Measurements from ENCODE around the gene ECI1. TPM values are rescaled to one million over a fixed set of nuclear protein-coding genes. Genes with fewer than 3 reads are reported as not detected.

ECI1 gene
- total RNA-seq, 1 donor from 2014 or later = 36.5 TPM

- Mint-ChIP-seq H3K4me1 (ENCODE audit: low read depth) (peaks cover 18% of the 10 kb centered on the region), H3K4me3 (peak within 1 kb of the TSS; percentile 90), H3K27ac (peak within 1 kb of the TSS; percentile 88), H3K27me3 (ENCODE audit: insufficient read depth) (no peaks in the 10 kb centered on the region), H3K9me3 (no peaks in the 10 kb centered on the region), H3K36me3 (ENCODE audit: low read depth) (peaks cover 14% of the 10 kb centered on the region)
- no peak for DNase-seq (ENCODE audit: low spot score)
- intact Hi-C loops (cut with micrococcal nuclease) = loop anchor here (2.0 to 10.0 kb wide), 2 partner anchors 54 to 130 kb away; partner anchors contain the start of genes ABCA3 and RNPS1
Observed at GRCh38 chr16:2214719-2214968, 36.7 kb downstream of the ECI1 start, which contains the start of gene PGP. Gene PGP (minus strand): TSS chr16:2214840. CDS start chr16:2214777, 63 bp downstream.

- H3K27me3 Mint-ChIP-seq (ENCODE audit: insufficient read depth) = no peaks in the 10 kb centered on the region
- DNase-seq (ENCODE audit: low spot score) = no peak
Observed at GRCh38 chr16:2213817-2214718, 37.3 kb downstream of the ECI1 start.

GRCh38 chr16:2212362-2213324 is 38.7 kb downstream of the ECI1 start:
- Mint-ChIP-seq H3K4me3 (peak overlapping the region; percentile 87), H3K9me3 (no peaks in the 10 kb centered on the region), H3K4me1 (ENCODE audit: low read depth) (peaks cover 21% of the 10 kb centered on the region), H3K27me3 (ENCODE audit: insufficient read depth) (no peaks in the 10 kb centered on the region), H3K36me3 (ENCODE audit: low read depth) (peaks cover 17% of the 10 kb centered on the region), H3K27ac (peak overlapping the region; percentile 65)
- DNase-seq (ENCODE audit: low spot score) = no peak
- intact Hi-C loops (cut with micrococcal nuclease) = loop anchor here (10.0 kb wide), 1 partner anchor 132 kb away; the partner anchor contains the start of gene ABCA3

More at GRCh38 chr16:2213817-2214718, 37.3 kb downstream of the ECI1 start:
- Mint-ChIP-seq H3K4me3 (peak overlapping the region; percentile 87), H3K9me3 (no peaks in the 10 kb centered on the region), H3K36me3 (ENCODE audit: low read depth) (peaks cover 15% of the 10 kb centered on the region), H3K27ac (peak overlapping the region; percentile 65), H3K4me1 (ENCODE audit: low read depth) (peaks cover 18% of the 10 kb centered on the region)
- intact Hi-C loops (cut with micrococcal nuclease) = loop anchor here (2.0 to 10.0 kb wide), 2 partner anchors 55 to 131 kb away; partner anchors contain the start of genes ABCA3 and RNPS1

GRCh38 chr16:2211923-2212347 is 39.5 kb downstream of the ECI1 start:
- Mint-ChIP-seq H3K4me1 (ENCODE audit: low read depth) (peaks cover 28% of the 10 kb centered on the region), H3K27ac (no peak overlapping the region), H3K36me3 (ENCODE audit: low read depth) (peaks cover 22% of the 10 kb centered on the region), H3K27me3 (ENCODE audit: insufficient read depth) (no peaks in the 10 kb centered on the region), H3K4me3 (peak overlapping the region; percentile 87), H3K9me3 (no peaks in the 10 kb centered on the region)
- intact Hi-C loops (cut with micrococcal nuclease) = loop anchor here (10.0 kb wide), 1 partner anchor 133 kb away; the partner anchor contains the start of gene ABCA3
- DNase-seq (ENCODE audit: low spot score) = no peak

DNA sequence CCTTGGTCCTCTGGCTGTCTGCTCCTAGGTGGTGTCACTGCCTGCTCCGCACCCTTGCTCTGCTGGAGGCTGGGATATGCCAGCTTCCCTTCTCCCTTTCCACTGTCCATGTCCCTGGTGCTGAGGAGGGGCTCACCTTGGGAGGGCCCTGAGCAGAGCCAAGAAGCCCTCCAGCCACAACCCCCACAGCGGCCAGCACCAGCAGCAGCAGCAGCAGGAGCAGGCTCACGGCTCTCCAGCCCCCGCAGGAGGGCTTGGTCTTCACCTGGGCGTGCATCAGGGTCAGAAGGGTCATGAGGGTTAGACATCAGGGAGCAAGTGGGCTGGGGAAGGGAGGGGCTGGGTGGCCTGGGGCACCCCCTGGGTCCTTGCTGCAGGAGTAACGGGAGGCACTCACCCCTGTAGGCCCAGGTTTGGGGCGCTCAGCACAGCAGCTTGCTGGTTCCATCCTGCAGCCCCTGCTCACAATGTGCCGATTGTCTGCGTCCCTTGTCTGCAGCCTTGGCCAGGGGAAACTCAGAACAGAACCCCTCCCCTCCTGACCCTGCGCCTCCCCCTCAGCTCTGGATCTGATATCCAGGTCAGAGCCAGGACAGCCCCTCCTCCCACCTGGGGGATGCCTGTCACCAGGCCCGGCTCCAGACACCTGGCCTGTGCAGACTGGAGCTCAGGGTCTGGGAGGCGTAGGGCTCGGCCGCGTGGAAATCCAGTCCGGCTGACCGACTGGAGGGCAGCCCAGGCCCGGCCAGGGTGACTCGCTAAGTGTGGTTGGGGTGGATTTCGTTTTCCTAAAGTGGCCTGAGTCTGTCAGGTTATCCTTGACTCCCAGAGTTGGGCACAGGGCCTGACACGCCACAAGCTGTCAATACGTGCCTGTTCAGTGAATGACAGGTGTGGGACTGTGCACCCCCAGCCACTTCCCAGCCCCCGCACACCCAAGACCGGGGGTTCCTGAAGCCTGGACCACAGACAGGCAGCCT is 40.7 kb downstream of the ECI1 start, which contains the start of gene BRICD5:
Gene BRICD5, minus strand, starts transcription at position 478 of the 980 bp plus-strand sequence. Its CDS starts 30 bp downstream, at position 448.
- Mint-ChIP-seq H3K27me3 (ENCODE audit: insufficient read depth) (no peaks in the 10 kb centered on the region), H3K27ac (no peak within 1 kb of the TSS), H3K9me3 (no peaks in the 10 kb centered on the region), H3K36me3 (ENCODE audit: low read depth) (peaks cover 24% of the 10 kb centered on the region), H3K4me1 (ENCODE audit: low read depth) (peaks cover 29% of the 10 kb centered on the region), H3K4me3 (peak within 1 kb of the TSS; percentile 87)
- intact Hi-C loops (cut with micrococcal nuclease) = loop anchor here (10.0 kb wide), 1 partner anchor 134 kb away; the partner anchor contains the start of gene ABCA3
- DNase-seq (ENCODE audit: low spot score) = no peak

GRCh38 chr16:2210009-2210332 is 41.4 kb downstream of the ECI1 start:
- DNase-seq (ENCODE audit: low spot score) = no peak
- Mint-ChIP-seq H3K27ac (no peak overlapping the region), H3K4me3 (no peak overlapping the region), H3K36me3 (ENCODE audit: low read depth) (peaks cover 24% of the 10 kb centered on the region), H3K9me3 (no peaks in the 10 kb centered on the region), H3K27me3 (ENCODE audit: insufficient read depth) (no peaks in the 10 kb centered on the region), H3K4me1 (ENCODE audit: low read depth) (peaks cover 29% of the 10 kb centered on the region)
- intact Hi-C loops (cut with micrococcal nuclease) = loop anchor here (10.0 kb wide), 1 partner anchor 135 kb away; the partner anchor contains the start of gene ABCA3

DNA sequence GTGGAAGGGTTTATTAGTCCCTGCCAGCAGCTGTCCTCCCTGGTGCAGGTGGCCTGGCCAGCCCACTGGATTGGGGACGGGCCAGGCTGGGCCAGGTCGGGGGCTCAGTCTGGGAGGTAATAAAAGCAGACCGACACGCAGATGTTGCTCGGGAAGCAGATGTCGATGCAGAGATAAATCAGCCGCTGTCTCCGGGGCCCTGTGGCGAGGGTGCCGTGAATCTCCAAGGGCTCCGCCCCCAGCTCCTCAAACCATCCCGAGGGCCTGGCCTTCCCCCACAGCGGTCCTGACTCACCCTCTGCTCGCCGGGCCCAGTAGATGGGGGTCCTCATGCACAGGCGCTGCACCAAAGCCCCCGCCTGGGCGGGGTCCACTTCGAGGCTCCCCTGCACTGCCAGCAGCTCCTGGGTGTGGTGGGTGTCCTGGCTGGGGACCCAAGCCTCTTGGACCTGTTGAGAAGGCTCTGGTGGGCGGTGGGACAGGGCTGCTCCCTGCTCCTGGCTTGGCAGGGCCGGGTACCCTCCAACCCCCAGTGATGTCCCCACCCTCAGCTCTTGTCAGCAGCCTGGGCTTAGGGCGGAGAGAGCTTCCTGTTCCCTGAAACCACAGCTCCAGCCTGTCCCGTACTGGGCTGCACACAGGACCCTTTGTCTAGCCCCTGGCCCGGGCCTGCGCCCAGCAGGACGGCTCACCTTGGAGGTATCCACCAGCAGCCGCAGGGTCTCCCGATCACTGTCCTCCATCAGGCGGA is 42.0 kb downstream of the ECI1 start:
- no peak for DNase-seq (ENCODE audit: low spot score)
- peaks cover 1% of the 10 kb centered on the region for H3K27me3 Mint-ChIP-seq (ENCODE audit: insufficient read depth)
- no peaks in the 10 kb centered on the region for H3K9me3 Mint-ChIP-seq
- no peak overlapping the region for H3K27ac Mint-ChIP-seq
- H3K36me3 Mint-ChIP-seq (ENCODE audit: low read depth) = peaks cover 24% of the 10 kb centered on the region
- no peak overlapping the region for H3K4me3 Mint-ChIP-seq
- H3K4me1 Mint-ChIP-seq (ENCODE audit: low read depth) = peaks cover 33% of the 10 kb centered on the region
- intact Hi-C loops (cut with micrococcal nuclease) = loop anchor here (10.0 kb wide), 1 partner anchor 135 kb away; the partner anchor contains the start of gene ABCA3

DNA sequence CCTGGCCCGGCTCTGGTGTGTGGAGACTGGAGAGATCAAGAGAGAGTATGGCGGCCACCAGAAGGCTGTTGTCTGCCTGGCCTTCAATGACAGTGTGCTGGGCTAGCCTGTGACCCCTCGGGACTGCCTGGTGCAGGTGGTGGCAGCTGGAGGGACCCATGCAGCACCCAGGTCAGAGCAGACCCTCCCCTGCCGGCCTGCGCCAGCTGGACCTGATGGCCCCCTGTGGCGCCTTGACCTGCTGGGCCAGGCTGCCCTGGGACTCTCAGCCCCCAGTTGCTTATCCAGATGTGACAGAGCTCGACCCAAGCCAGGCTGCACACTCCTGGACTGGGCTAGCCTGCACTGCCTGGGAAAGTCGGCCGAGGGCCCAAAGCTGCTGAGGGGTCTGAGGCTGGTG is 42.6 kb downstream of the ECI1 start:
- peaks cover 36% of the 10 kb centered on the region for H3K4me1 Mint-ChIP-seq (ENCODE audit: low read depth)

GRCh38 chr16:2208308-2208707 is 43.1 kb downstream of the ECI1 start:
- H3K36me3 Mint-ChIP-seq (ENCODE audit: low read depth) = peaks cover 22% of the 10 kb centered on the region
- intact Hi-C loops (cut with micrococcal nuclease) = no loop called here
- peaks cover 4% of the 10 kb centered on the region for H3K27me3 Mint-ChIP-seq (ENCODE audit: insufficient read depth)
- peak overlapping the region; percentile 86 for H3K4me3 Mint-ChIP-seq
- H3K27ac Mint-ChIP-seq = no peak overlapping the region
- no peak for DNase-seq (ENCODE audit: low spot score)
- peaks cover 37% of the 10 kb centered on the region for H3K4me1 Mint-ChIP-seq (ENCODE audit: low read depth)
- no peaks in the 10 kb centered on the region for H3K9me3 Mint-ChIP-seq

More for the DNA sequence above, 42.6 kb downstream of the ECI1 start:
- Mint-ChIP-seq H3K4me3 (no peak overlapping the region), H3K27ac (no peak overlapping the region), H3K36me3 (ENCODE audit: low read depth) (peaks cover 24% of the 10 kb centered on the region), H3K9me3 (no peaks in the 10 kb centered on the region), H3K27me3 (ENCODE audit: insufficient read depth) (peaks cover 2% of the 10 kb centered on the region)
- no peak for DNase-seq (ENCODE audit: low spot score)
- intact Hi-C loops (cut with micrococcal nuclease) = no loop called here

DNA sequence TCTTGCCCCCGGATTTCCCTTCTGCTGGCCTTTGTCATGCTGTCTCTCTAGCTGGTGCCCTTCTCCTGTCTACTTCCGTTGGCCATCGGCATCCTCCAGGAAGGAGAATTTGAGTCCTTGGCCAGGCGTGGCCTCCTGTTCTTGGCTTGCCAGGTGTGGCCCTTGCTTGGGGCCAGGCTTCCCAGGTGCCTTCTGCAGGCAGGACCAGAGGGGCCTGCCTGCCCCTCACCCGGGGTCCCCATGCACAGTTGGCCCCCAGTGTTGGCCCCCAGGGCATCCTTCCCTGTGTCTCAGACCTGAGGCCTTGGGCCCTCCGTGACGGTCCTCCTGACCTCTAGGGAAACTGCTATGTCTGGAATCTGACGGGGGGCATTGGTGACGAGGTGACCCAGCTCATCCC is 43.5 kb downstream of the ECI1 start:
- Mint-ChIP-seq H3K27ac (peak overlapping the region; percentile 67), H3K27me3 (ENCODE audit: insufficient read depth) (peaks cover 4% of the 10 kb centered on the region), H3K36me3 (ENCODE audit: low read depth) (peaks cover 19% of the 10 kb centered on the region), H3K4me3 (peak overlapping the region; percentile 86), H3K4me1 (ENCODE audit: low read depth) (peaks cover 33% of the 10 kb centered on the region), H3K9me3 (no peaks in the 10 kb centered on the region)
- intact Hi-C loops (cut with micrococcal nuclease) = no loop called here
- DNase-seq (ENCODE audit: low spot score) = no peak

- H3K4me3 Mint-ChIP-seq = peak overlapping the region; percentile 86
- peaks cover 25% of the 10 kb centered on the region for H3K4me1 Mint-ChIP-seq (ENCODE audit: low read depth)
- intact Hi-C loops (cut with micrococcal nuclease) = no loop called here
- H3K36me3 Mint-ChIP-seq (ENCODE audit: low read depth) = peaks cover 12% of the 10 kb centered on the region
- no peak for DNase-seq (ENCODE audit: low spot score)
- H3K9me3 Mint-ChIP-seq = no peaks in the 10 kb centered on the region
- H3K27ac Mint-ChIP-seq = peak overlapping the region; percentile 67
- peaks cover 7% of the 10 kb centered on the region for H3K27me3 Mint-ChIP-seq (ENCODE audit: insufficient read depth)
Observed at GRCh38 chr16:2206780-2207433, 44.5 kb downstream of the ECI1 start.
